GM21390 (cell line): ENCODE data around the gene KRT3.
"Not testable (repeated sequence)": the region's sequence is repeated elsewhere in the genome, so short reads cannot be mapped to it uniquely, and the experiment has no call there.

Source experiments
- ATAC-seq: cut with Tn5 transposase; IDR thresholded peaks from one replicate; pipeline ENCODE4 v1.9.1; 2021; ENCODE audit not compliant: unreplicated experiment

The KRT3 gene

GRCh38 chr12:52763036-52763659 is 32.8 kb downstream of the KRT3 start:
- no peak for ATAC-seq

- ATAC-seq, result no peak
Measured at GRCh38 chr12:52761802-52762201, 34.1 kb downstream of the KRT3 start.

GRCh38 chr12:52761218-52761617 is 34.7 kb downstream of the KRT3 start:
- ATAC-seq, result not testable (repeated sequence)

- ATAC-seq, result no peak
Measured at GRCh38 chr12:52760623-52761022, 35.3 kb downstream of the KRT3 start.

GRCh38 chr12:52759695-52760094 is 36.2 kb downstream of the KRT3 start:
- no peak for ATAC-seq

- ATAC-seq, result no peak
Measured at GRCh38 chr12:52759218-52759617, 36.7 kb downstream of the KRT3 start.

GRCh38 chr12:52757449-52758176 is 38.3 kb downstream of the KRT3 start:
- no peak for ATAC-seq

- ATAC-seq, result no peak
Measured at GRCh38 chr12:52756281-52756960, 39.5 kb downstream of the KRT3 start.

- ATAC-seq, result no peak
Measured at GRCh38 chr12:52755533-52755932, 40.4 kb downstream of the KRT3 start.

- ATAC-seq, result no peak
Measured at GRCh38 chr12:52754135-52754534, 41.8 kb downstream of the KRT3 start.

- ATAC-seq, result no peak
Measured at GRCh38 chr12:52753283-52753682, 42.6 kb downstream of the KRT3 start.

GRCh38 chr12:52752516-52752915 is 43.4 kb downstream of the KRT3 start:
- no peak for ATAC-seq

GRCh38 chr12:52751795-52752194 is 44.1 kb downstream of the KRT3 start:
- no peak for ATAC-seq

- not testable (repeated sequence) for ATAC-seq
Measured at GRCh38 chr12:52750532-52750931, 45.4 kb downstream of the KRT3 start.

- no peak for ATAC-seq
Measured at GRCh38 chr12:52749827-52750226, 46.1 kb downstream of the KRT3 start.

- ATAC-seq, result no peak
Measured at GRCh38 chr12:52748578-52748977, 47.3 kb downstream of the KRT3 start.

GRCh38 chr12:52745554-52745953 is 50.4 kb downstream of the KRT3 start:
- no peak for ATAC-seq

GRCh38 chr12:52744493-52745156 is 51.3 kb downstream of the KRT3 start:
- ATAC-seq, result no peak

- no peak for ATAC-seq
Measured at GRCh38 chr12:52742822-52743457, 53.0 kb downstream of the KRT3 start.

GRCh38 chr12:52742196-52742580 is 53.7 kb downstream of the KRT3 start:
- ATAC-seq, result no peak
